SK-N-SH treated with all-trans-retinoic acid at 6 μM for 48 hours (cell line): Measurements from ENCODE around the gene MRAS.

Experiments used
- ATAC-seq: fragments of 200-7000 bp; cut with Tn5 transposase; 3 replicates; pipeline ENCODE4 v1.9.1; 2020; ENCODE audit warnings: mild to moderate bottlenecking, moderate library complexity
- ARNTL ChIP-seq: fragments of 450-650 bp; formaldehyde crosslinking; IDR thresholded peaks from 2 replicates; pipeline ENCODE4 v1.5.0; 2020; ENCODE audit warnings: low read depth, mild to moderate bottlenecking, moderate library complexity, borderline replicate concordance
- BACH2 ChIP-seq: fragments of 250-450 bp; sonication (Bioruptor Pico); IDR thresholded peaks from 2 replicates; pipeline ENCODE4 v1.9.0; 2021; ENCODE audit warnings: mild to moderate bottlenecking, borderline replicate concordance
- CSDC2 ChIP-seq: fragments of 250-450 bp; sonication (Bioruptor Pico); IDR thresholded peaks from 2 replicates; pipeline ENCODE4 v1.5.0; 2020; ENCODE audit warnings: mild to moderate bottlenecking, moderate library complexity
- ESRRG ChIP-seq: fragments of 250-450 bp; sonication (Bioruptor Pico); IDR thresholded peaks from 2 replicates; pipeline ENCODE4 v1.6.1; 2021; ENCODE audit warnings: mild to moderate bottlenecking
- GLIS3 ChIP-seq: fragments of 250-450 bp; sonication (Bioruptor Pico); IDR thresholded peaks from 2 replicates; pipeline ENCODE4 v1.5.0; 2020; ENCODE audit warnings: mild to moderate bottlenecking, moderate library complexity
- ISL1 ChIP-seq: fragments of 250-450 bp; sonication (Bioruptor Pico); IDR thresholded peaks from 2 replicates; pipeline ENCODE4 v2.1.2; 2022; ENCODE audit warnings: mild to moderate bottlenecking, moderate library complexity
- OSR1 ChIP-seq: fragments of 250-450 bp; sonication (Bioruptor Pico); IDR thresholded peaks from 2 replicates; pipeline ENCODE4 v1.8.0; 2022; ENCODE audit warnings: moderate library complexity, mild to moderate bottlenecking, inconsistent platforms
- PPARA ChIP-seq: fragments of 250-450 bp; sonication (Bioruptor Pico); IDR thresholded peaks from 2 replicates; pipeline ENCODE4 v1.5.0; 2020; ENCODE audit warnings: mild to moderate bottlenecking, borderline replicate concordance
- RARB ChIP-seq: fragments of 250-450 bp; sonication (Bioruptor Pico); IDR thresholded peaks from 2 replicates; pipeline ENCODE4 v1.8.0; 2021; ENCODE audit warnings: mild to moderate bottlenecking, moderate library complexity
- SNAI2 ChIP-seq: fragments of 250-450 bp; sonication (Bioruptor Pico); IDR thresholded peaks from 2 replicates; pipeline ENCODE4 v1.5.0; 2020; ENCODE audit warnings: mild to moderate bottlenecking, moderate library complexity
- TOX ChIP-seq: fragments of 250-450 bp; sonication (Bioruptor Pico); IDR thresholded peaks from 2 replicates; pipeline ENCODE4 v1.8.0; 2021; ENCODE audit warnings: mild to moderate bottlenecking, moderate library complexity, borderline replicate concordance
- ZC3H10 ChIP-seq: fragments of 250-450 bp; sonication (Bioruptor Pico); IDR thresholded peaks from 2 replicates; pipeline ENCODE4 v1.5.1; 2021; ENCODE audit warnings: mild to moderate bottlenecking, moderate library complexity
- ZFP3 ChIP-seq: fragments of 250-450 bp; sonication (Bioruptor Pico); IDR thresholded peaks from 2 replicates; pipeline ENCODE4 v1.5.0; 2020; ENCODE audit warnings: mild to moderate bottlenecking, moderate library complexity
- ZFP30 ChIP-seq: fragments of 450-650 bp; formaldehyde crosslinking; IDR thresholded peaks from 2 replicates; pipeline ENCODE4 v1.5.0; 2022; ENCODE audit warnings: mild to moderate bottlenecking, moderate library complexity
- ZNF565 ChIP-seq: fragments of 450-650 bp; formaldehyde crosslinking; conservative IDR thresholded peaks from 2 replicates; pipeline ENCODE4 v1.5.0; 2020; ENCODE audit warnings: low read depth, mild to moderate bottlenecking, moderate library complexity
- ZNF70 ChIP-seq: fragments of 450-650 bp; formaldehyde crosslinking; IDR thresholded peaks from 2 replicates; pipeline ENCODE4 v1.5.0; 2020; ENCODE audit warnings: mild to moderate bottlenecking, moderate library complexity
- ZNF8 ChIP-seq: fragments of 450-650 bp; formaldehyde crosslinking; IDR thresholded peaks from 2 replicates; pipeline ENCODE4 v1.5.0; 2020; ENCODE audit warnings: mild to moderate bottlenecking, moderate library complexity
- TF ChIP-seq, protein P1 (sequence below): fragments of 250-450 bp; sonication (Bioruptor Pico); IDR thresholded peaks from 2 replicates; pipeline ENCODE4 v1.5.0; 2020; ENCODE audit warnings: mild to moderate bottlenecking, moderate library complexity
- TF ChIP-seq, protein P2 (sequence below): fragments of 250-450 bp; sonication (Bioruptor Pico); IDR thresholded peaks from 2 replicates; pipeline ENCODE4 v1.8.0; 2020; ENCODE audit warnings: mild to moderate bottlenecking, moderate library complexity, borderline replicate concordance
- TF ChIP-seq, protein P3 (sequence below): fragments of 250-450 bp; sonication (Bioruptor Pico); IDR thresholded peaks from 2 replicates; pipeline ENCODE4 v1.8.0; 2021; ENCODE audit warnings: low read depth, mild to moderate bottlenecking, moderate library complexity, borderline replicate concordance
- TF ChIP-seq, protein P4 (sequence below): fragments of 250-450 bp; sonication (Bioruptor Pico); IDR thresholded peaks from 2 replicates; pipeline ENCODE4 v1.5.1; 2020; ENCODE audit warnings: low read depth, mild to moderate bottlenecking, moderate library complexity
- TF ChIP-seq, protein P5 (sequence below): fragments of 250-450 bp; sonication (Bioruptor Pico); IDR thresholded peaks from 2 replicates; pipeline ENCODE4 v1.5.1; 2021; ENCODE audit warnings: mild to moderate bottlenecking, moderate library complexity

Gene MRAS

DNA sequence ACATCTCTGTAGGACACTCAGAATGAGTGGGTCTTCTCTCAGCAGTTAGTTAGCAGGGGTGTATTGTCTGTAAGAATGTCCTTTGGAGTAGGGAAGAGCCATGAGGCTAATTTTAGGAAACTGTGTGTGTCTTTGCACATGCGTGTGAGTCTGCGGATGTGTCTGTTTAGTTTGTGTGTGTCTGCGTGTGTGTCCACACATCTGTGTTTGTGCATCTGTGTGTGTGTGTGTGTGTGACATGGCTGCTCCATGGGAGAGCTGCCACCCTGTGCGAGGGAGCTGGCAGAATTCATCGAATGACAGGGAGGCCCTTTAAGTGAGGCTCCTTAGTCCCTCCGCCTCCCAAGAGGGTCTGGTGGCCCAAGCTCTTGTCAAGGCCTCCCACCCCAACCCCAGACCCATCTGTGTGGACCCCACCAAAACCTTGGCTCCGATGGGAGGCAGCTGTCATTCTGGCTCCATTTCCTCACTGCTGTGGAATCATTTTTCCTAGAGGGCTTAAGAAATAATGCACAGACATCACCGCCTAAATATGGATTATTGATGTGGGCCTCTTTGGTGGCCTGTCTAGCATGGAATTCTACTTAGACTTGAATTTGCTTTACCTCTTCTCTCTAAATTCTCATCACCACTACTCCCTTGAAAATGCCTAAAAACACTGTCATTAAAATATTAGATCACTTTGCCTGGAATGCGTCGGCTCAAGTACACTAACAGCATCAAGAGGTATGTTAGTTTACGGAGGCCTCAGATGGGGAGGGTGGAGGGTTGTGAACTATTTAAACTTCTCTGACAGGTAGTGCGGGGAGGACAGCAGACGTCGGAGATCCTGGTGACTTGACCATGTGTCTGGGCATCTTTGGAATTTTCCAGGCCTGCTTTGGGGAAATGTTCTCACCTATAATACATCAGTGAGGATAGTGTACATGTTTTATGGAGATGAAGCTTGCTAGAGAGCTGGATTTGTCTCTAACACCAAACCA lies 95.4 kb downstream of the MRAS start:
- ATAC-seq: no peak
- no peak for TF ChIP-seq ESRRG (CRISPR knock-in tag)
- no peak for TF ChIP-seq ZFP30 (CRISPR knock-in tag)
- TF ChIP-seq ZNF565 (CRISPR knock-in tag): no peak
- no peak for TF ChIP-seq TOX (CRISPR knock-in tag)
- TF ChIP-seq PPARA (CRISPR knock-in tag): no peak
- TF ChIP-seq ZC3H10: no peak
- TF ChIP-seq, protein P1, sequence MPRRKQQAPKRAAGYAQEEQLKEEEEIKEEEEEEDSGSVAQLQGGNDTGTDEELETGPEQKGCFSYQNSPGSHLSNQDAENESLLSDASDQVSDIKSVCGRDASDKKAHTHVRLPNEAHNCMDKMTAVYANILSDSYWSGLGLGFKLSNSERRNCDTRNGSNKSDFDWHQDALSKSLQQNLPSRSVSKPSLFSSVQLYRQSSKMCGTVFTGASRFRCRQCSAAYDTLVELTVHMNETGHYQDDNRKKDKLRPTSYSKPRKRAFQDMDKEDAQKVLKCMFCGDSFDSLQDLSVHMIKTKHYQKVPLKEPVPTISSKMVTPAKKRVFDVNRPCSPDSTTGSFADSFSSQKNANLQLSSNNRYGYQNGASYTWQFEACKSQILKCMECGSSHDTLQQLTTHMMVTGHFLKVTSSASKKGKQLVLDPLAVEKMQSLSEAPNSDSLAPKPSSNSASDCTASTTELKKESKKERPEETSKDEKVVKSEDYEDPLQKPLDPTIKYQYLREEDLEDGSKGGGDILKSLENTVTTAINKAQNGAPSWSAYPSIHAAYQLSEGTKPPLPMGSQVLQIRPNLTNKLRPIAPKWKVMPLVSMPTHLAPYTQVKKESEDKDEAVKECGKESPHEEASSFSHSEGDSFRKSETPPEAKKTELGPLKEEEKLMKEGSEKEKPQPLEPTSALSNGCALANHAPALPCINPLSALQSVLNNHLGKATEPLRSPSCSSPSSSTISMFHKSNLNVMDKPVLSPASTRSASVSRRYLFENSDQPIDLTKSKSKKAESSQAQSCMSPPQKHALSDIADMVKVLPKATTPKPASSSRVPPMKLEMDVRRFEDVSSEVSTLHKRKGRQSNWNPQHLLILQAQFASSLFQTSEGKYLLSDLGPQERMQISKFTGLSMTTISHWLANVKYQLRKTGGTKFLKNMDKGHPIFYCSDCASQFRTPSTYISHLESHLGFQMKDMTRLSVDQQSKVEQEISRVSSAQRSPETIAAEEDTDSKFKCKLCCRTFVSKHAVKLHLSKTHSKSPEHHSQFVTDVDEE (CRISPR knock-in tag): no peak
- TF ChIP-seq GLIS3 (CRISPR knock-in tag): no peak
- TF ChIP-seq ZNF70 (CRISPR knock-in tag): no peak
- no peak for TF ChIP-seq CSDC2 (CRISPR knock-in tag)
- TF ChIP-seq, protein P2, sequence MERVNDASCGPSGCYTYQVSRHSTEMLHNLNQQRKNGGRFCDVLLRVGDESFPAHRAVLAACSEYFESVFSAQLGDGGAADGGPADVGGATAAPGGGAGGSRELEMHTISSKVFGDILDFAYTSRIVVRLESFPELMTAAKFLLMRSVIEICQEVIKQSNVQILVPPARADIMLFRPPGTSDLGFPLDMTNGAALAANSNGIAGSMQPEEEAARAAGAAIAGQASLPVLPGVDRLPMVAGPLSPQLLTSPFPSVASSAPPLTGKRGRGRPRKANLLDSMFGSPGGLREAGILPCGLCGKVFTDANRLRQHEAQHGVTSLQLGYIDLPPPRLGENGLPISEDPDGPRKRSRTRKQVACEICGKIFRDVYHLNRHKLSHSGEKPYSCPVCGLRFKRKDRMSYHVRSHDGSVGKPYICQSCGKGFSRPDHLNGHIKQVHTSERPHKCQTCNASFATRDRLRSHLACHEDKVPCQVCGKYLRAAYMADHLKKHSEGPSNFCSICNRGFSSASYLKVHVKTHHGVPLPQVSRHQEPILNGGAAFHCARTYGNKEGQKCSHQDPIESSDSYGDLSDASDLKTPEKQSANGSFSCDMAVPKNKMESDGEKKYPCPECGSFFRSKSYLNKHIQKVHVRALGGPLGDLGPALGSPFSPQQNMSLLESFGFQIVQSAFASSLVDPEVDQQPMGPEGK: no peak
- TF ChIP-seq, protein P3, sequence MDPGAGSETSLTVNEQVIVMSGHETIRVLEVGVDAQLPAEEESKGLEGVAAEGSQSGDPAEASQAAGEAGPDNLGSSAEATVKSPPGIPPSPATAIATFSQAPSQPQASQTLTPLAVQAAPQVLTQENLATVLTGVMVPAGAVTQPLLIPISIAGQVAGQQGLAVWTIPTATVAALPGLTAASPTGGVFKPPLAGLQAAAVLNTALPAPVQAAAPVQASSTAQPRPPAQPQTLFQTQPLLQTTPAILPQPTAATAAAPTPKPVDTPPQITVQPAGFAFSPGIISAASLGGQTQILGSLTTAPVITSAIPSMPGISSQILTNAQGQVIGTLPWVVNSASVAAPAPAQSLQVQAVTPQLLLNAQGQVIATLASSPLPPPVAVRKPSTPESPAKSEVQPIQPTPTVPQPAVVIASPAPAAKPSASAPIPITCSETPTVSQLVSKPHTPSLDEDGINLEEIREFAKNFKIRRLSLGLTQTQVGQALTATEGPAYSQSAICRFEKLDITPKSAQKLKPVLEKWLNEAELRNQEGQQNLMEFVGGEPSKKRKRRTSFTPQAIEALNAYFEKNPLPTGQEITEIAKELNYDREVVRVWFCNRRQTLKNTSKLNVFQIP (CRISPR knock-in tag): no peak

DNA sequence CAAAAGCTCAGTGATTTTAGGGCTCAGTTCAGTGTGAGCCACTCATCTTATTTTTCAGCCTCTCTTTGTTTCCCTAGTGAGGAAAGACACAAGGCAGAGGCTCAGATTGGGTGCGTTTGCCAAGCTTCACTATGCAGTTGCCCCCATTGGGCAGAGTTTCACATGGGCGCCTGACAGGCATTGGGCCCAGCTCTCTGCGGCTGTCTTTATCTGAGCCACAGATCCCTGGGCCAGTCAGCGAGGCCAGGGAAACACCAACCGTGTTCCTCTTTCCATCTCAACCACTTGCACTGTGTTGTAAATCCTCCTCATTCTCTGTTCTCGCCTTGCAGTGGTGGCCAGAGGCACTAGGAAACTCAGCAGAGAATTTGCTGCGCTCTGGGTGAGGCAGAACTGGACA lies 96.9 kb downstream of the MRAS start:
- TF ChIP-seq OSR1 (CRISPR knock-in tag): no peak
- no peak for TF ChIP-seq ZFP3 (CRISPR knock-in tag)
- TF ChIP-seq, protein P4, sequence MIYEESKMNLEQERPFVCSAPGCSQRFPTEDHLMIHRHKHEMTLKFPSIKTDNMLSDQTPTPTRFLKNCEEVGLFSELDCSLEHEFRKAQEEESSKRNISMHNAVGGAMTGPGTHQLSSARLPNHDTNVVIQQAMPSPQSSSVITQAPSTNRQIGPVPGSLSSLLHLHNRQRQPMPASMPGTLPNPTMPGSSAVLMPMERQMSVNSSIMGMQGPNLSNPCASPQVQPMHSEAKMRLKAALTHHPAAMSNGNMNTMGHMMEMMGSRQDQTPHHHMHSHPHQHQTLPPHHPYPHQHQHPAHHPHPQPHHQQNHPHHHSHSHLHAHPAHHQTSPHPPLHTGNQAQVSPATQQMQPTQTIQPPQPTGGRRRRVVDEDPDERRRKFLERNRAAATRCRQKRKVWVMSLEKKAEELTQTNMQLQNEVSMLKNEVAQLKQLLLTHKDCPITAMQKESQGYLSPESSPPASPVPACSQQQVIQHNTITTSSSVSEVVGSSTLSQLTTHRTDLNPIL (CRISPR knock-in tag): no peak
- TF ChIP-seq, protein P5, sequence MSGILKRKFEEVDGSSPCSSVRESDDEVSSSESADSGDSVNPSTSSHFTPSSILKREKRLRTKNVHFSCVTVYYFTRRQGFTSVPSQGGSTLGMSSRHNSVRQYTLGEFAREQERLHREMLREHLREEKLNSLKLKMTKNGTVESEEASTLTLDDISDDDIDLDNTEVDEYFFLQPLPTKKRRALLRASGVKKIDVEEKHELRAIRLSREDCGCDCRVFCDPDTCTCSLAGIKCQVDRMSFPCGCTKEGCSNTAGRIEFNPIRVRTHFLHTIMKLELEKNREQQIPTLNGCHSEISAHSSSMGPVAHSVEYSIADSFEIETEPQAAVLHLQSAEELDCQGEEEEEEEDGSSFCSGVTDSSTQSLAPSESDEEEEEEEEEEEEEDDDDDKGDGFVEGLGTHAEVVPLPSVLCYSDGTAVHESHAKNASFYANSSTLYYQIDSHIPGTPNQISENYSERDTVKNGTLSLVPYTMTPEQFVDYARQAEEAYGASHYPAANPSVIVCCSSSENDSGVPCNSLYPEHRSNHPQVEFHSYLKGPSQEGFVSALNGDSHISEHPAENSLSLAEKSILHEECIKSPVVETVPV: no peak
- no peak for TF ChIP-seq ARNTL (CRISPR knock-in tag)
- no peak for ATAC-seq

DNA sequence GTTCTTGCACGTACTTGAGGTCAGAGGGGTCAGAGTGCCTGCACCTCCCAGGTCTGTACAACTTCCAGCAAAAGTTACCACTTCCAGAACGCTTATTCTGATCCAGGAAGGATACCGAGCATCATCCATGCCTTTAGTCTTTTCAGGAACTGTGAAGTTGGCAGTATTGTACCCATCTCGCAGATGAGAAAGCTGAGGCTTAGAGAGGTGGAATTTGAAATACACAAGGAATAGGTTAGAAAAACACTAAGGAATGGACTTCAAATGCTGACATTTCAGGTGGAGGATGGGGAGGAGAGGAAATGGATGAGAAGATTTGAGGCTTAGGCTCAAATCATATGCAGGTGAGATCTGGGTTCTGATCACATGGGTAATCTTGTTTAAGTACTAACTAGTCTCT lies 97.3 kb downstream of the MRAS start:
- ATAC-seq: no peak
- TF ChIP-seq ZC3H10 (no peak), RARB (CRISPR knock-in tag) (no peak), GLIS3 (CRISPR knock-in tag) (no peak), ZNF8 (CRISPR knock-in tag) (no peak), ZFP3 (CRISPR knock-in tag) (no peak), OSR1 (CRISPR knock-in tag) (no peak), ISL1 (CRISPR knock-in tag) (no peak), ZFP30 (CRISPR knock-in tag) (no peak), SNAI2 (CRISPR knock-in tag) (no peak), BACH2 (CRISPR knock-in tag) (no peak), ZNF70 (CRISPR knock-in tag) (no peak)
- TF ChIP-seq, all 23 proteins: peak for 0
